Neural cell (in vitro differentiated cells): ENCODE measurements around the gene NOMO2.
"Not testable (repeated sequence)": the region's sequence is repeated elsewhere in the genome, so short reads cannot be mapped to it uniquely, and the experiment has no call there.

Experiments
- RAD21 ChIP-seq: fragments of 450-650 bp; conservative IDR thresholded peaks from 2 replicates; pipeline ENCODE4 v1.6.1; 2014; ENCODE audit warnings: antibody characterized with exemption, mild to moderate bottlenecking, moderate library complexity
- REST ChIP-seq: IDR thresholded peaks from 2 replicates; pipeline ENCODE4 v1.6.1; 2012; ENCODE audit warnings: borderline replicate concordance
- TF ChIP-seq, protein P1 (sequence below): fragments of 450-650 bp; IDR thresholded peaks from 2 replicates; pipeline ENCODE4 v1.5.1; 2014; ENCODE audit warnings: antibody characterized with exemption, mild to moderate bottlenecking, moderate library complexity; ENCODE audit not compliant: poor library complexity, severe bottlenecking

DNA sequence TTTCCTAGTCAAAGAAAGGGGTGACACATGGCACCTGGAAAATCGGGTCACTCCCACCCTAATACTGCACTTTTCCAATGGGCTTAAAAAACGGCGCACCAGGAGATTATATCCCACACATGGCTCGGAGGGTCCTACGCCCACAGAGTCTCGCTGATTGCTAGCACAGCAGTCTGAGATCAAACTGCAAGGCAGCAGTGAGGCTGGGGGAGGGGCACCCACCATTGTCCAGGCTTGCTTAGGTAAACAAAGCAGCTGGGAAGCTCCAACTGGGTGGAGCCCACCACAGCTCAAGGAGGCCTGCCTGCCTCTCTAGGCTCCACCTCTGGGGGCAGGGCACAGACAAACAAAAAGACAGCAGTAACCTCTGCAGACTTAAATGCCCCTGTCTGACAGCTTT lies 46.4 kb upstream of the NOMO2 start:
- TF ChIP-seq RAD21, REST: not testable (repeated sequence)
- TF ChIP-seq, protein P1, sequence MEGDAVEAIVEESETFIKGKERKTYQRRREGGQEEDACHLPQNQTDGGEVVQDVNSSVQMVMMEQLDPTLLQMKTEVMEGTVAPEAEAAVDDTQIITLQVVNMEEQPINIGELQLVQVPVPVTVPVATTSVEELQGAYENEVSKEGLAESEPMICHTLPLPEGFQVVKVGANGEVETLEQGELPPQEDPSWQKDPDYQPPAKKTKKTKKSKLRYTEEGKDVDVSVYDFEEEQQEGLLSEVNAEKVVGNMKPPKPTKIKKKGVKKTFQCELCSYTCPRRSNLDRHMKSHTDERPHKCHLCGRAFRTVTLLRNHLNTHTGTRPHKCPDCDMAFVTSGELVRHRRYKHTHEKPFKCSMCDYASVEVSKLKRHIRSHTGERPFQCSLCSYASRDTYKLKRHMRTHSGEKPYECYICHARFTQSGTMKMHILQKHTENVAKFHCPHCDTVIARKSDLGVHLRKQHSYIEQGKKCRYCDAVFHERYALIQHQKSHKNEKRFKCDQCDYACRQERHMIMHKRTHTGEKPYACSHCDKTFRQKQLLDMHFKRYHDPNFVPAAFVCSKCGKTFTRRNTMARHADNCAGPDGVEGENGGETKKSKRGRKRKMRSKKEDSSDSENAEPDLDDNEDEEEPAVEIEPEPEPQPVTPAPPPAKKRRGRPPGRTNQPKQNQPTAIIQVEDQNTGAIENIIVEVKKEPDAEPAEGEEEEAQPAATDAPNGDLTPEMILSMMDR, result not testable (repeated sequence)
